HepG2 (cell line): Measurements from ENCODE around the gene ABCC12. TPM values are rescaled to one million over a fixed set of nuclear protein-coding genes. Genes with fewer than 3 reads are reported as not detected.
A peak's percentile ranks its signal among the peaks of the same experiment; 100 is the strongest.

Experiments
- ELF1 ChIP-seq: sonication (generic); formaldehyde crosslinking; IDR thresholded peaks from 2 replicates; pipeline ENCODE4 v1.4.0; 2020; ENCODE audit warnings: missing genetic modification reagents
- MIXL1 ChIP-seq: IDR thresholded peaks from 2 replicates; pipeline ENCODE4 v1.6.1; 2016
- NFE2L1 ChIP-seq: sonication (generic); formaldehyde crosslinking; IDR thresholded peaks from 2 replicates; pipeline ENCODE4 v1.4.0; 2020; ENCODE audit warnings: missing genetic modification reagents, mild to moderate bottlenecking, borderline replicate concordance
- RARG ChIP-seq: sonication (generic); formaldehyde crosslinking; IDR thresholded peaks from 2 replicates; pipeline ENCODE4 v1.4.0; 2020; ENCODE audit warnings: low read depth, mild to moderate bottlenecking, missing genetic modification reagents
- SRF ChIP-seq: IDR thresholded peaks from 2 replicates; pipeline ENCODE4 v1.6.1; 2011; ENCODE audit warnings: mild to moderate bottlenecking, low read depth, low read length, moderate library complexity
- TBL1XR1 ChIP-seq: fragments of 150-350 bp; IDR thresholded peaks from 2 replicates; pipeline ENCODE4 v1.6.1; 2014; ENCODE audit warnings: borderline replicate concordance, low read length; ENCODE audit not compliant: partially characterized antibody
- ZNF121 ChIP-seq: sonication (generic); formaldehyde crosslinking; IDR thresholded peaks from 2 replicates; pipeline ENCODE4 v1.5.0; 2020; ENCODE audit warnings: mild to moderate bottlenecking, missing genetic modification reagents
- ZNF615 ChIP-seq: sonication (generic); formaldehyde crosslinking; IDR thresholded peaks from 2 replicates; pipeline ENCODE4 v1.5.0; 2020; ENCODE audit warnings: mild to moderate bottlenecking, missing genetic modification reagents, borderline replicate concordance
- ZNF678 ChIP-seq: sonication (generic); formaldehyde crosslinking; IDR thresholded peaks from 2 replicates; pipeline ENCODE4 v1.4.0; 2020; ENCODE audit warnings: mild to moderate bottlenecking, missing genetic modification reagents
- polyA plus RNA-seq, 8 experiments: library from polyadenylated mRNA; depleted of rRNA in 3 of 8; stranded (reverse) in 7 of 8; unstranded in 1 of 8; fragments of >200 nt; fragmentation: Illumina TruSeq in 4 of 8; extraction: Trizol in 4 of 8; gene quantifications; 2 replicates each; pipeline versions ENCODE4 v1.2.1 to v1.2.3, GENCODE V29; 2011 to 2016; ENCODE audit warnings: low read depth in 4 of 8, missing spikeins in 1 of 8, mixed read lengths in 1 of 8; ENCODE audit not compliant: insufficient read depth in 1 of 8
- total RNA-seq, 5 experiments: library from RNA; depleted of rRNA; stranded (reverse); fragments of >200 nt; fragmentation: Illumina TruSeq; extraction: Trizol; gene quantifications; 2 replicates each; pipeline ENCODE4 v1.2.3, GENCODE V29; 2016; ENCODE audit warnings: low read depth in 1 of 5
- TF ChIP-seq, protein P1 (sequence below): sonication (generic); formaldehyde crosslinking; IDR thresholded peaks from 2 replicates; pipeline ENCODE4 v1.4.0; 2020; ENCODE audit warnings: missing genetic modification reagents
- TF ChIP-seq, protein P2 (sequence below): sonication (generic); formaldehyde crosslinking; IDR thresholded peaks from 2 replicates; pipeline ENCODE4 v1.9.0; 2021; ENCODE audit warnings: mild to moderate bottlenecking, missing genetic modification reagents
- TF ChIP-seq, protein P3 (sequence below): sonication (generic); formaldehyde crosslinking; IDR thresholded peaks from 2 replicates; pipeline ENCODE4 v1.8.1; 2023; ENCODE audit warnings: mild to moderate bottlenecking, missing genetic modification reagents
- TF ChIP-seq, protein P4 (sequence below): sonication (generic); formaldehyde crosslinking; IDR thresholded peaks from 2 replicates; pipeline ENCODE4 v1.8.0; 2022; ENCODE audit warnings: mild to moderate bottlenecking, missing genetic modification reagents

The ABCC12 gene
- total and polyA plus RNA-seq, 2 of the 13 experiments (the other 11 are each of a cell fraction or from before 2014, with no cell fraction given), result not detected

DNA sequence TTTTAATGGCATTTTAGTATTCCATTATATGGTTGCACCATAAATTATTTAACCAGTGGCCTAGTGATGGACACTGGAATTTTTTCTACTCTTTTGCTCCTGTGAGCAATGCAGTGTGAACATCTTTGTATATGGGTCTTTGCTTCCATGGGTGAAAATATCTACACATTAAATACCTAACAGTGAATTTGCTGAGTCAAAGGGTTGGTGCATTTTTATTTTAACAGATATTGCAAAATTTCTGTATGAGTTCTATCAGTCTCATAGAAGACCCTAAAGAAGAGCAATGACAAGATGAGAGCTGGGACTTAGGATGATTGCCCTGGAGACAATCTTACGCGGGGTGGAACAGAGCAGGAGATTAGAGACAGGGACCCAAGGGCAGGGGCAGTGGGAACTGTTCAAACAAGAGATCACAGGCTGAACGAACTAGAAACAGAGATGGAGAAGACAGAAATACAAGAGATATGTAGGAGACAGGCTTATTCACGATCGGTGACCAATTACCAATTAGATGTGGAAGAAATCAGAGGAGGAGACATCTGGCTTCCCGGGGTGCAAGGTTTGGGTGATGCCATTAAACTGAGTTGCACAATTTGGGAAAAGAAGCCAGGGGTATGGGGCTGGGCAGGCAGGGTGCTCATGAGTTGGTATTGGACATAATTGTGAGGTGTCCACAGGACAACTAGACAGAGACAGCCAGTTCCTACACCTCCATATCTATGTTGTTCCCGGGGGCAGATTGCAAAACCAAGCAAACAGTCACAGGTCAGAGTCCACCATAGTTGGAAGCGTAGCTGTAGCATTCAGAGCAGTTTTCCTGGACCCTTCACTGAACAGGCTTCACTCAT lies 48.4 kb upstream of the ABCC12 start (continued):
- TF ChIP-seq ZNF615 (CRISPR knock-in tag) (no peak), ZNF678 (CRISPR knock-in tag) (no peak), ELF1 (CRISPR knock-in tag) (peak; percentile 62), TBL1XR1 (no peak), RARG (no peak), MIXL1 (CRISPR knock-in tag) (peak; percentile 85), NFE2L1 (CRISPR knock-in tag) (no peak), ZNF121 (CRISPR knock-in tag) (peak; percentile 92), SRF (peak; percentile 40; the same call in 1 of the 2 replicates)
- TF ChIP-seq, protein P1, sequence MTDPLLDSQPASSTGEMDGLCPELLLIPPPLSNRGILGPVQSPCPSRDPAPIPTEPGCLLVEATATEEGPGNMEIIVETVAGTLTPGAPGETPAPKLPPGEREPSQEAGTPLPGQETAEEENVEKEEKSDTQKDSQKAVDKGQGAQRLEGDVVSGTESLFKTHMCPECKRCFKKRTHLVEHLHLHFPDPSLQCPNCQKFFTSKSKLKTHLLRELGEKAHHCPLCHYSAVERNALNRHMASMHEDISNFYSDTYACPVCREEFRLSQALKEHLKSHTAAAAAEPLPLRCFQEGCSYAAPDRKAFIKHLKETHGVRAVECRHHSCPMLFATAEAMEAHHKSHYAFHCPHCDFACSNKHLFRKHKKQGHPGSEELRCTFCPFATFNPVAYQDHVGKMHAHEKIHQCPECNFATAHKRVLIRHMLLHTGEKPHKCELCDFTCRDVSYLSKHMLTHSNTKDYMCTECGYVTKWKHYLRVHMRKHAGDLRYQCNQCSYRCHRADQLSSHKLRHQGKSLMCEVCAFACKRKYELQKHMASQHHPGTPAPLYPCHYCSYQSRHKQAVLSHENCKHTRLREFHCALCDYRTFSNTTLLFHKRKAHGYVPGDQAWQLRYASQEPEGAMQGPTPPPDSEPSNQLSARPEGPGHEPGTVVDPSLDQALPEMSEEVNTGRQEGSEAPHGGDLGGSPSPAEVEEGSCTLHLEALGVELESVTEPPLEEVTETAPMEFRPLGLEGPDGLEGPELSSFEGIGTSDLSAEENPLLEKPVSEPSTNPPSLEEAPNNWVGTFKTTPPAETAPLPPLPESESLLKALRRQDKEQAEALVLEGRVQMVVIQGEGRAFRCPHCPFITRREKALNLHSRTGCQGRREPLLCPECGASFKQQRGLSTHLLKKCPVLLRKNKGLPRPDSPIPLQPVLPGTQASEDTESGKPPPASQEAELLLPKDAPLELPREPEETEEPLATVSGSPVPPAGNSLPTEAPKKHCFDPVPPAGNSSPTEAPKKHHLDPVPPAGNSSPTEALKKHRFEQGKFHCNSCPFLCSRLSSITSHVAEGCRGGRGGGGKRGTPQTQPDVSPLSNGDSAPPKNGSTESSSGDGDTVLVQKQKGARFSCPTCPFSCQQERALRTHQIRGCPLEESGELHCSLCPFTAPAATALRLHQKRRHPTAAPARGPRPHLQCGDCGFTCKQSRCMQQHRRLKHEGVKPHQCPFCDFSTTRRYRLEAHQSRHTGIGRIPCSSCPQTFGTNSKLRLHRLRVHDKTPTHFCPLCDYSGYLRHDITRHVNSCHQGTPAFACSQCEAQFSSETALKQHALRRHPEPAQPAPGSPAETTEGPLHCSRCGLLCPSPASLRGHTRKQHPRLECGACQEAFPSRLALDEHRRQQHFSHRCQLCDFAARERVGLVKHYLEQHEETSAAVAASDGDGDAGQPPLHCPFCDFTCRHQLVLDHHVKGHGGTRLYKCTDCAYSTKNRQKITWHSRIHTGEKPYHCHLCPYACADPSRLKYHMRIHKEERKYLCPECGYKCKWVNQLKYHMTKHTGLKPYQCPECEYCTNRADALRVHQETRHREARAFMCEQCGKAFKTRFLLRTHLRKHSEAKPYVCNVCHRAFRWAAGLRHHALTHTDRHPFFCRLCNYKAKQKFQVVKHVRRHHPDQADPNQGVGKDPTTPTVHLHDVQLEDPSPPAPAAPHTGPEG (CRISPR knock-in tag), result no peak; the same call in 1 of the 2 replicates
- TF ChIP-seq, protein P2, sequence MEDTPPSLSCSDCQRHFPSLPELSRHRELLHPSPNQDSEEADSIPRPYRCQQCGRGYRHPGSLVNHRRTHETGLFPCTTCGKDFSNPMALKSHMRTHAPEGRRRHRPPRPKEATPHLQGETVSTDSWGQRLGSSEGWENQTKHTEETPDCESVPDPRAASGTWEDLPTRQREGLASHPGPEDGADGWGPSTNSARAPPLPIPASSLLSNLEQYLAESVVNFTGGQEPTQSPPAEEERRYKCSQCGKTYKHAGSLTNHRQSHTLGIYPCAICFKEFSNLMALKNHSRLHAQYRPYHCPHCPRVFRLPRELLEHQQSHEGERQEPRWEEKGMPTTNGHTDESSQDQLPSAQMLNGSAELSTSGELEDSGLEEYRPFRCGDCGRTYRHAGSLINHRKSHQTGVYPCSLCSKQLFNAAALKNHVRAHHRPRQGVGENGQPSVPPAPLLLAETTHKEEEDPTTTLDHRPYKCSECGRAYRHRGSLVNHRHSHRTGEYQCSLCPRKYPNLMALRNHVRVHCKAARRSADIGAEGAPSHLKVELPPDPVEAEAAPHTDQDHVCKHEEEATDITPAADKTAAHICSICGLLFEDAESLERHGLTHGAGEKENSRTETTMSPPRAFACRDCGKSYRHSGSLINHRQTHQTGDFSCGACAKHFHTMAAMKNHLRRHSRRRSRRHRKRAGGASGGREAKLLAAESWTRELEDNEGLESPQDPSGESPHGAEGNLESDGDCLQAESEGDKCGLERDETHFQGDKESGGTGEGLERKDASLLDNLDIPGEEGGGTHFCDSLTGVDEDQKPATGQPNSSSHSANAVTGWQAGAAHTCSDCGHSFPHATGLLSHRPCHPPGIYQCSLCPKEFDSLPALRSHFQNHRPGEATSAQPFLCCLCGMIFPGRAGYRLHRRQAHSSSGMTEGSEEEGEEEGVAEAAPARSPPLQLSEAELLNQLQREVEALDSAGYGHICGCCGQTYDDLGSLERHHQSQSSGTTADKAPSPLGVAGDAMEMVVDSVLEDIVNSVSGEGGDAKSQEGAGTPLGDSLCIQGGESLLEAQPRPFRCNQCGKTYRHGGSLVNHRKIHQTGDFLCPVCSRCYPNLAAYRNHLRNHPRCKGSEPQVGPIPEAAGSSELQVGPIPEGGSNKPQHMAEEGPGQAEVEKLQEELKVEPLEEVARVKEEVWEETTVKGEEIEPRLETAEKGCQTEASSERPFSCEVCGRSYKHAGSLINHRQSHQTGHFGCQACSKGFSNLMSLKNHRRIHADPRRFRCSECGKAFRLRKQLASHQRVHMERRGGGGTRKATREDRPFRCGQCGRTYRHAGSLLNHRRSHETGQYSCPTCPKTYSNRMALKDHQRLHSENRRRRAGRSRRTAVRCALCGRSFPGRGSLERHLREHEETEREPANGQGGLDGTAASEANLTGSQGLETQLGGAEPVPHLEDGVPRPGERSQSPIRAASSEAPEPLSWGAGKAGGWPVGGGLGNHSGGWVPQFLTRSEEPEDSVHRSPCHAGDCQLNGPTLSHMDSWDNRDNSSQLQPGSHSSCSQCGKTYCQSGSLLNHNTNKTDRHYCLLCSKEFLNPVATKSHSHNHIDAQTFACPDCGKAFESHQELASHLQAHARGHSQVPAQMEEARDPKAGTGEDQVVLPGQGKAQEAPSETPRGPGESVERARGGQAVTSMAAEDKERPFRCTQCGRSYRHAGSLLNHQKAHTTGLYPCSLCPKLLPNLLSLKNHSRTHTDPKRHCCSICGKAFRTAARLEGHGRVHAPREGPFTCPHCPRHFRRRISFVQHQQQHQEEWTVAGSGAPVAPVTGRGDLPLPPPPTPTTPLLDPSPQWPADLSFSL, result peak; percentile 61; the same call in 1 of the 2 replicates
- TF ChIP-seq, protein P3, sequence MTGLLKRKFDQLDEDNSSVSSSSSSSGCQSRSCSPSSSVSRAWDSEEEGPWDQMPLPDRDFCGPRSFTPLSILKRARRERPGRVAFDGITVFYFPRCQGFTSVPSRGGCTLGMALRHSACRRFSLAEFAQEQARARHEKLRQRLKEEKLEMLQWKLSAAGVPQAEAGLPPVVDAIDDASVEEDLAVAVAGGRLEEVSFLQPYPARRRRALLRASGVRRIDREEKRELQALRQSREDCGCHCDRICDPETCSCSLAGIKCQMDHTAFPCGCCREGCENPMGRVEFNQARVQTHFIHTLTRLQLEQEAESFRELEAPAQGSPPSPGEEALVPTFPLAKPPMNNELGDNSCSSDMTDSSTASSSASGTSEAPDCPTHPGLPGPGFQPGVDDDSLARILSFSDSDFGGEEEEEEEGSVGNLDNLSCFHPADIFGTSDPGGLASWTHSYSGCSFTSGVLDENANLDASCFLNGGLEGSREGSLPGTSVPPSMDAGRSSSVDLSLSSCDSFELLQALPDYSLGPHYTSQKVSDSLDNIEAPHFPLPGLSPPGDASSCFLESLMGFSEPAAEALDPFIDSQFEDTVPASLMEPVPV (CRISPR knock-in tag), result peak; percentile 79
- TF ChIP-seq, protein P4, sequence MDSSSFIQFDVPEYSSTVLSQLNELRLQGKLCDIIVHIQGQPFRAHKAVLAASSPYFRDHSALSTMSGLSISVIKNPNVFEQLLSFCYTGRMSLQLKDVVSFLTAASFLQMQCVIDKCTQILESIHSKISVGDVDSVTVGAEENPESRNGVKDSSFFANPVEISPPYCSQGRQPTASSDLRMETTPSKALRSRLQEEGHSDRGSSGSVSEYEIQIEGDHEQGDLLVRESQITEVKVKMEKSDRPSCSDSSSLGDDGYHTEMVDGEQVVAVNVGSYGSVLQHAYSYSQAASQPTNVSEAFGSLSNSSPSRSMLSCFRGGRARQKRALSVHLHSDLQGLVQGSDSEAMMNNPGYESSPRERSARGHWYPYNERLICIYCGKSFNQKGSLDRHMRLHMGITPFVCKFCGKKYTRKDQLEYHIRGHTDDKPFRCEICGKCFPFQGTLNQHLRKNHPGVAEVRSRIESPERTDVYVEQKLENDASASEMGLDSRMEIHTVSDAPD (CRISPR knock-in tag), result peak; percentile 83
